ENCODE measurements around the gene KPNA6. TPM values are rescaled to one million over a fixed set of nuclear protein-coding genes. Genes with fewer than 3 reads are reported as not detected.

The KPNA6 gene
- total RNA-seq, 1 experiment from 2014 or later, result 114 TPM

DNA sequence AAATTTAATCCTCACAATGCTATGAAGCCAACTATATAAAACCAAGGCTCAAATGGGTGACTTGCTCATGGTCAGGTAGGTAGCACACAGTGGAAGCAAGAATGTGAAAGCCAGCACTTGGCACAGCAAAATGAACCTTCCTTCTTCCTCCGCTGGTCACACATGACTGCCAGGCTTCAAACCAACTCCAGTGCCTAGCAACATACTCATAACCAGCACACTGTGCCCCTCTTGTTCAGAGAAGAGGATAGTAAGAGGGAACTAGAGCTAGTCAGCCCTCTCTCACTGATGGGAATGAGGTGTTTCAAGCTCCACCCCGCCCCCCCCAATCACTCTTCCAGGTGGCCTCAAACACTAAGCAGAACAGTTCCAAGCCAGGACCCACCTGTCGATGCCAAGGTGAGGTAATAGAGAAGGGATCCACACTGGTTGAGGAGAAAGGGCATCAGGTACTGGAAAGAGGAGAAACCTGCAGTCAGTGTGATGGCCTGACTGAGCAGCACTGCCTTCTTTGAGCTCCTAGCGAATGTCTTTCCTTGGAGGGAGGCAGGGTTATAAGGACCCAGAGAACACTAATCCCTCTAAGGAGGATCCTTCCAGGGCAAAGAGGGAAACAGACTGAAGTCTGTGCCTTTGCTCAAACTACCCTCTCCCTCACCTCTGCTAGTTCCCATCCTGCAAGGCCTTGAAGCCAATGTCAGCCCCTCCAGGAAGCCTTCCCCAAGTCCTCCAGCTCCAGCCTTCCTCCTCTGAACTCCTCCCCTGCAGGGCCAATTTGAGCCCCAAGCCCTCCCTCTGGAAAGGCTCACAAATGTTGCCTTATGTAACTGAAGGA is 113.1 kb downstream of the KPNA6 start:
- no peak overlapping the region for H2AK5ac ChIP-seq (ENCODE audit: insufficient read length, low read length)
- no peaks in the 10 kb centered on the region for H4K20me1 ChIP-seq (ENCODE audit: control insufficient read depth, insufficient read depth, insufficient read length)
- no peak overlapping the region for H2BK20ac ChIP-seq (ENCODE audit: low read depth, low read length, poor library complexity, severe bottlenecking)
- H2BK12ac ChIP-seq (ENCODE audit: insufficient read length, low read depth, low read length), result no peak overlapping the region
- H3K36me3 Mint-ChIP-seq (ENCODE audit: insufficient read depth in 1 of 3, low read depth in 3 of 3), result peaks cover 21 to 45% (median 37%) of the 10 kb centered on the region in 3 experiments
- no peak overlapping the region for H3K27ac ChIP-seq (ENCODE audit: insufficient read length, low read depth, low read length)
- H3K4ac ChIP-seq (ENCODE audit: low read depth, low read length), result no peak overlapping the region
- no peak overlapping the region for H4K5ac ChIP-seq (ENCODE audit: insufficient read length, low read depth, low read length)
- no peak overlapping the region for H2BK5ac ChIP-seq (ENCODE audit: insufficient read length, low read length)
- peak overlapping the region; percentile 98 for H3K4me3 Mint-ChIP-seq
- H3K9me3 ChIP-seq (ENCODE audit: control insufficient read depth, low read depth, low read length), result no peaks in the 10 kb centered on the region
- no peak overlapping the region for H3K18ac ChIP-seq (ENCODE audit: insufficient read length, low read depth, low read length)
- peak overlapping the region; percentile 83 to 99 (median 93); a peak in 6 of 7 replicates for H3K27ac Mint-ChIP-seq
- H4K8ac ChIP-seq (replicated peaks; ENCODE audit: insufficient read length, low read depth, low read length), result no peak overlapping the region
- H3K79me2 ChIP-seq (ENCODE audit: insufficient read depth, low read length), result peaks cover 3% of the 10 kb centered on the region; the same call in 1 of the 2 replicates
- no peak overlapping the region for H3T11ph ChIP-seq (ENCODE audit: low read length)
- no peaks in the 10 kb centered on the region for H3K9me3 Mint-ChIP-seq
- H2AFZ ChIP-seq (ENCODE audit: low read length), result no peak overlapping the region
- H3K56ac ChIP-seq (ENCODE audit: insufficient read length, low read depth, low read length), result no peak overlapping the region
- no peaks in the 10 kb centered on the region for H3K27me3 Mint-ChIP-seq (ENCODE audit: low read depth)
- no peak overlapping the region for H2BK120ac ChIP-seq (ENCODE audit: low read depth, low read length, poor library complexity, severe bottlenecking)
- H4K91ac ChIP-seq (ENCODE audit: insufficient read length, low read depth, low read length), result no peak overlapping the region
- H3K4me1 Mint-ChIP-seq, result peaks cover 17 to 25% of the 10 kb centered on the region in 2 experiments
- DNase-seq, result no peak
- peak overlapping the region; percentile 79 for H3K4me2 ChIP-seq (ENCODE audit: insufficient read depth, insufficient read length, low read length)
- no peak overlapping the region for H2BK15ac ChIP-seq (ENCODE audit: low read depth, low read length)
- H3K23me2 ChIP-seq (ENCODE audit: insufficient read length, low read depth, low read length, poor library complexity, severe bottlenecking), result peaks cover 7% of the 10 kb centered on the region
- no peaks in the 10 kb centered on the region for H3K79me1 ChIP-seq (ENCODE audit: insufficient read depth, low read depth, low read length, poor library complexity, severe bottlenecking)
- TF ChIP-seq, protein P1, sequence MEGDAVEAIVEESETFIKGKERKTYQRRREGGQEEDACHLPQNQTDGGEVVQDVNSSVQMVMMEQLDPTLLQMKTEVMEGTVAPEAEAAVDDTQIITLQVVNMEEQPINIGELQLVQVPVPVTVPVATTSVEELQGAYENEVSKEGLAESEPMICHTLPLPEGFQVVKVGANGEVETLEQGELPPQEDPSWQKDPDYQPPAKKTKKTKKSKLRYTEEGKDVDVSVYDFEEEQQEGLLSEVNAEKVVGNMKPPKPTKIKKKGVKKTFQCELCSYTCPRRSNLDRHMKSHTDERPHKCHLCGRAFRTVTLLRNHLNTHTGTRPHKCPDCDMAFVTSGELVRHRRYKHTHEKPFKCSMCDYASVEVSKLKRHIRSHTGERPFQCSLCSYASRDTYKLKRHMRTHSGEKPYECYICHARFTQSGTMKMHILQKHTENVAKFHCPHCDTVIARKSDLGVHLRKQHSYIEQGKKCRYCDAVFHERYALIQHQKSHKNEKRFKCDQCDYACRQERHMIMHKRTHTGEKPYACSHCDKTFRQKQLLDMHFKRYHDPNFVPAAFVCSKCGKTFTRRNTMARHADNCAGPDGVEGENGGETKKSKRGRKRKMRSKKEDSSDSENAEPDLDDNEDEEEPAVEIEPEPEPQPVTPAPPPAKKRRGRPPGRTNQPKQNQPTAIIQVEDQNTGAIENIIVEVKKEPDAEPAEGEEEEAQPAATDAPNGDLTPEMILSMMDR (conservative IDR thresholded peaks at IDR 0.05), result no peak
- WGBS (ENCODE audit: extremely low coverage, insufficient read length, low lambda C conversion rate), result no CpG with 5 or more reads among the region's 4 CpGs
- H3K4me1 ChIP-seq (ENCODE audit: insufficient read depth, low read length), result peaks cover 7% of the 10 kb centered on the region; the same call in 1 of the 2 replicates
- H3K27me3 ChIP-seq (ENCODE audit: insufficient read depth, low read length), result no peaks in the 10 kb centered on the region
- peak overlapping the region; percentile 35 for H3K9ac ChIP-seq (ENCODE audit: extremely low read depth, insufficient read length, low read length)
- no peak overlapping the region for H3K23ac ChIP-seq (ENCODE audit: insufficient read length, low read depth, low read length)
- no peak overlapping the region for H3K14ac ChIP-seq (ENCODE audit: insufficient read depth, low read length)

Measured in H9 (cell line).